CD4-positive, alpha-beta memory T cell (primary cell): ENCODE measurements around the gene ABO. TPM values are rescaled to one million over a fixed set of nuclear protein-coding genes. Genes with fewer than 3 reads are reported as not detected.
"Not testable (repeated sequence)": the region's sequence is repeated elsewhere in the genome, so short reads cannot be mapped to it uniquely, and the experiment has no call there.

Source experiments
- CTCF ChIA-PET: fragments of 350-600 bp; sonication (Branson Sonifier 250); formaldehyde crosslinking; loops from one replicate; lab custom pipeline; 2021; ENCODE audit warnings: inconsistent platforms; ENCODE audit not compliant: partially characterized antibody; lab: Charles Lee
- POLR2A ChIA-PET: fragments of 350-600 bp; sonication (Branson Sonifier 250); formaldehyde crosslinking; loops from one replicate; lab custom pipeline; 2021; ENCODE audit not compliant: partially characterized antibody; lab: Charles Lee
- DNase-seq, 5 donors: peaks; one replicate each; pipeline versions ENCODE4 v3.0.0 to v3.0.0-alpha.2; 2020 to 2022; ENCODE audit warnings: mixed read lengths in 1 of 5
- H3K27ac ChIP-seq: one replicate; pipeline ENCODE4 v1.7.0; 2013; ENCODE audit warnings: low read depth, low read length
- H3K27me3 ChIP-seq: 2 replicates; pipeline ENCODE4 v1.7.0; 2013; ENCODE audit warnings: mild to moderate bottlenecking, low read length, moderate library complexity; ENCODE audit not compliant: insufficient read depth
- H3K36me3 ChIP-seq: 2 replicates; pipeline ENCODE4 v1.7.0; 2013; ENCODE audit warnings: mild to moderate bottlenecking, low read length, moderate library complexity; ENCODE audit not compliant: insufficient read depth
- H3K4me1 ChIP-seq: 2 replicates; pipeline ENCODE4 v1.7.0; 2013; ENCODE audit warnings: mild to moderate bottlenecking, low read length, moderate library complexity; ENCODE audit not compliant: insufficient read depth
- H3K4me3 ChIP-seq, 2 donors: one replicate each; pipeline ENCODE4 v1.7.0; 2013; ENCODE audit warnings: low read length in 2 of 2, mild to moderate bottlenecking in 1 of 2
- H3K9me3 ChIP-seq, 2 donors: one replicate each; pipeline ENCODE4 v1.7.0; 2013; ENCODE audit warnings: low read length in 2 of 2, control low read depth in 1 of 2; ENCODE audit not compliant: control insufficient read depth in 1 of 2
- H3K27ac Mint-ChIP-seq, 7 donors: one replicate each; pipeline ENCODE4 v1.8.0; 2020 to 2021; ENCODE audit warnings: mixed read lengths in 7 of 7, mild to moderate bottlenecking in 6 of 7, inconsistent platforms in 3 of 7, moderate library complexity in 3 of 7
- H3K27me3 Mint-ChIP-seq, 2 donors: one replicate each; pipeline ENCODE4 v1.8.0; 2020 to 2021; ENCODE audit warnings: mixed read lengths in 2 of 2
- H3K36me3 Mint-ChIP-seq, 2 donors: one replicate each; pipeline ENCODE4 v1.8.0; 2020 to 2021; ENCODE audit warnings: mixed read lengths in 2 of 2, inconsistent platforms in 1 of 2, mild to moderate bottlenecking in 1 of 2
- H3K4me1 Mint-ChIP-seq, 4 donors: one replicate each; pipeline ENCODE4 v1.8.0; 2020 to 2021; ENCODE audit warnings: mixed read lengths in 4 of 4, mild to moderate bottlenecking in 1 of 4
- H3K4me3 Mint-ChIP-seq, 8 donors: one replicate each; pipeline ENCODE4 v1.8.0; 2020 to 2021; ENCODE audit warnings: mixed read lengths in 8 of 8, mild to moderate bottlenecking in 7 of 8, moderate library complexity in 6 of 8, inconsistent platforms in 3 of 8
- H3K9me3 Mint-ChIP-seq, 8 donors: one replicate each; pipeline ENCODE4 v1.8.0; 2020 to 2021; ENCODE audit warnings: mixed read lengths in 8 of 8, mild to moderate bottlenecking in 5 of 8, inconsistent platforms in 3 of 8, moderate library complexity in 1 of 8
- intact Hi-C: fragments of 100-400 bp; cut with micrococcal nuclease; formaldehyde crosslinking; loops from one replicate; pipeline ENCODE4 v1.15.1; 2023
- polyA plus RNA-seq, 2 donors: library from polyadenylated mRNA; unstranded; fragments of 300-500 nt; fragmentation: Illumina TruSeq; gene quantifications; one replicate each; pipeline ENCODE4 v1.2.3, GENCODE V29; 2021
- total RNA-seq, 2 experiments: library from RNA; stranded (reverse); gene quantifications; one replicate each; pipeline ENCODE4 v1.2.3, GENCODE V29; 2021

Gene ABO
- total RNA-seq (under 1 TPM in 1 of 2 experiments, not detected in 1; 0.29 TPM), polyA plus RNA-seq (1 to 10 TPM; 1.2 to 1.7 TPM)

DNA sequence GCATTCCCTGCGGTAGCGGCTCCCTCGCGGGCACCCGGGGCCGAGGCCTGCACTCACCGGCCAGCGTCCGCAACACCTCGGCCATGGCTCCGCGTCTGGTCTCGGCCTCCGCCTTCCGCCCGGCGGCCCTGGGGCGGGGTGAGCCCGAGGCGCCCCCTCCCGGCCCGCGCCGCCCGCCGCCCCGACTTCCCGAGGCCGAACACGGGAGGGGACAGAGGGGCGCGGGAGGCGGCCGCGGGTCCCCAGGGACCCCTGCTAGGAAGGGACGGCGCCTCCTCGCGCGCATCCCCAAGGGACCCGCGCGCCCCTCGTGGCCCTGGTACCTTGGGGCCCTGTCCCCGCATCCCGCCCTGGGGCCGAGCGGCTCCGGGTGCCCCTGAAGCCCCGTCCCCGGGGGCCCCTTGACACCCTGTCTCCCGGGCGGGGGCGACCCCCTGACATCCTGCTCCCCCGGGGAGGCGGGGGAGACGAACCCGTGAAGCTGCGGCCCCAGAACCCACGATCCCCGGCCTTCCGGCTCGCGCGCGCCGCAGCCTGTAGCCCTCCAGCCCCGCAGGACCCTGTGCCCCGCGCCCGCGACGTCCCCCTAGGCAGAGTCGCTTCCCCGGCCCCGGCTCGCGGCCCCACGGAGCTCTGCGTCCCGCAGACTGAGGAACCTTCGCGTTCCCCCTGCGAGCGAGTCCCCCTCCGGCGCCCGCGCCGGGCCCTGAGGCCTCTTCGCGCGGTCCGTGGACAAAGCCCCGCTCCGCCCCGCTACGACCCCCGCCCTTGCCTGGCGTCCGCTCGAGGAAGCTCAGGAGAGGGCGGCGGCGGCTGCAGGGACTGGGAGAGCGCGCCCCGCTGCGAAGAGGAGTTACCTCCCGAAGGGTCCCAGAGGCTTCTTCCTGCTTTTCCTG lies at the start of gene ABO:
ABO (minus strand) TSS at position 97 of the 896 bp plus-strand sequence.
- Mint-ChIP-seq H3K9me3 (peaks cover 0 to 6% (median 0%) of the 10 kb centered on the region in 8 donors), H3K4me1 (peaks cover 0 to 9% (median 1%) of the 10 kb centered on the region in 4 donors), H3K27ac (no peak within 1 kb of the TSS), H3K4me3 (no peak within 1 kb of the TSS), H3K27me3 (peaks cover 34 to 38% of the 10 kb centered on the region in 2 donors), H3K36me3 (no peaks in the 10 kb centered on the region)
- ChIA-PET CTCF (no interaction called here), POLR2A (no interaction called here)
- Histone ChIP-seq H3K27ac (no peak within 1 kb of the TSS), H3K9me3 (no peaks in the 10 kb centered on the region), H3K4me3 (no peak within 1 kb of the TSS), H3K4me1 (no peaks in the 10 kb centered on the region), H3K36me3 (no peaks in the 10 kb centered on the region), H3K27me3 (no peaks in the 10 kb centered on the region)
- no peak for DNase-seq
- intact Hi-C loops: no loop called here

DNA sequence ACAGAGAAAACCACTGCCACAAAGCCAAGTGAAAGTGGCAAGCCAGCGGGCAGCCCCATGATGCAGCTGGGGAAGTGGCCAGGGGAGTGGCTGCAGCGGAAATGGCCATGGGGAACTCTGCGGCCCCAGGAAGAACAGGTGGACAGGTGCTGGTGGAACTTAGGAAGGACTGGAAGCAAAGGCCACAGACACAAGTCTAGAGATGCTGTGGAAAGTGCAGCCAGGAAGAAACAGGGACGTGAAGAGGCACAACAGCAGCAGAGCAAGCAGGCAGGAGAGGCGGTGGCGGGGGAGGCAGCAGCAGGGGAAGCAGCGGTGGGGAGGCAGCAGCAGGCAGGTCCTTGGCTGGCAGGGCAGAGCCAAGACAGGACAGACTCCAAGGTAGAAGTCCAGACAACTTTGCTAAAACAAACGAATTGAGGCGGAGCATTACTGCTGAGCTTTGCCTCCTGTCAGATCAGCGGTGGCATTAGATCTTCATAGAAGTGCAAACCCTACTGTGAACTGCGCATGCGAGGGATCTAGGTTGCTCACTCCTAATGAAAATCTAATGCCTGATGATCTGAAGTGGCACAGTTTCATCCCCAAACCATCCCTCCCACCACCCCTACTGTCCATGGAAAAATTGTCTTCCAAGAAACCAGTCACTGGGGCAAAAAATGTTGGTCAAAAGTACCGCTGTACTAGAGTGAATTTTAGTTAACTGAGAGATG lies 49.1 kb upstream of the ABO start:
- peaks cover 0 to 4% (median 0%) of the 10 kb centered on the region in 8 donors for H3K9me3 Mint-ChIP-seq
- ChIA-PET POLR2A (no interaction called here), CTCF (no interaction called here)
- H3K4me1 Mint-ChIP-seq: peaks cover 0 to 6% (median 4%) of the 10 kb centered on the region in 4 donors
- Histone ChIP-seq H3K36me3 (no peaks in the 10 kb centered on the region), H3K4me1 (no peaks in the 10 kb centered on the region), H3K9me3 (no peaks in the 10 kb centered on the region), H3K27me3 (no peaks in the 10 kb centered on the region), H3K4me3 (no peak overlapping the region), H3K27ac (no peak overlapping the region)
- no peak overlapping the region for H3K4me3 Mint-ChIP-seq
- H3K36me3 Mint-ChIP-seq: peaks cover 0 to 8% of the 10 kb centered on the region in 2 donors
- H3K27me3 Mint-ChIP-seq: no peaks in the 10 kb centered on the region
- H3K27ac Mint-ChIP-seq: peak overlapping the region in 1 of 7 donors; percentile 36
- no peak for DNase-seq
- intact Hi-C loops: no loop called here

DNA sequence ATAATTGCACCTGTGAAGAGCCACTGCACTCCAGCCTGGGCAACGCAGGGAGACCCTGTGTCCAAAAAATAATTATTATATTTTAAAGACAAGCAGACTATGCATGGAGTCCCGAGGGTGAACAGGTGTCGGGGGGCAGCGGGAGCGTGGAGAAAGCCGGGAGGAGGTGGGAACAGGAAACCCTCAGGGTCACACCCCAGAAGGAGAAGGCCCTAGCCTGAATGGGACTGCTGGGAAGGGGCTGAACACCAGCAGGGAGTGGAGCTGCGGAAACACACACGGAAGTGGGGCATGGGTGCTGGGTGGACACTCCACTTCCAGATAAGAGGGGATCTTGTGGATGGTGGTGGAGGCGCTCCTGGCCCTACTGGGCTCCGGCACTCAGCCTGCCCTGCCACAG lies 48.2 kb upstream of the ABO start:
- Histone ChIP-seq H3K4me1 (no peaks in the 10 kb centered on the region), H3K9me3 (no peaks in the 10 kb centered on the region), H3K36me3 (no peaks in the 10 kb centered on the region), H3K27me3 (no peaks in the 10 kb centered on the region), H3K27ac (no peak overlapping the region), H3K4me3 (no peak overlapping the region)
- H3K4me3 Mint-ChIP-seq: no peak overlapping the region
- POLR2A ChIA-PET: no interaction called here
- peaks cover 0 to 3% (median 0%) of the 10 kb centered on the region in 4 donors for H3K4me1 Mint-ChIP-seq
- no peak overlapping the region for H3K27ac Mint-ChIP-seq
- intact Hi-C loops: no loop called here
- H3K27me3 Mint-ChIP-seq: no peaks in the 10 kb centered on the region
- H3K9me3 Mint-ChIP-seq: no peaks in the 10 kb centered on the region
- no peak for DNase-seq
- CTCF ChIA-PET: no interaction called here
- H3K36me3 Mint-ChIP-seq: peaks cover 0 to 3% of the 10 kb centered on the region in 2 donors

DNA sequence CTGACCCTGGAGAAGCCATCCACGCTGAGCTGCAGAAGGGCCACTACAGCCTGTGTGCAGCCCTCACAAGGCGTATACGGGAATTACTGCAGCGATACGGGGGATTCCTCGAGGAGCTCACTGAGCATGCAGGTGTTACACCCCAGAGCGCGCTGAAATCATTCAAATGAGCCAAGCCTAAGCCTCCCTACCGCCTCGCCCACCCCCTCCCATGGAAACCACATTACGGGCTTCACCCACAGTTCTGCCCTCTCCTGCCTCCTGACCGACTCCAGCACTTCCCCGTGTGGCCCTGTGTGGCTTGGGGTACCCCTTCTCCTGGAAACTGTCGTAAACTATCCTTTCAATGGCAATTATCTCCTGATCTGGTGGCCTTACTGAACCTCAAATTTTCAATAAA lies 47.7 kb upstream of the ABO start:
- H3K4me1 Mint-ChIP-seq: peaks cover 0 to 3% (median 0%) of the 10 kb centered on the region in 4 donors
- Histone ChIP-seq H3K9me3 (no peaks in the 10 kb centered on the region), H3K27ac (no peak overlapping the region), H3K27me3 (no peaks in the 10 kb centered on the region), H3K36me3 (no peaks in the 10 kb centered on the region), H3K4me3 (no peak overlapping the region), H3K4me1 (no peaks in the 10 kb centered on the region)
- intact Hi-C loops: no loop called here
- no peak overlapping the region for H3K4me3 Mint-ChIP-seq
- POLR2A ChIA-PET: no interaction called here
- no peaks in the 10 kb centered on the region for H3K9me3 Mint-ChIP-seq
- no peak overlapping the region for H3K27ac Mint-ChIP-seq
- CTCF ChIA-PET: no interaction called here
- DNase-seq: no peak
- H3K27me3 Mint-ChIP-seq: no peaks in the 10 kb centered on the region
- H3K36me3 Mint-ChIP-seq: peaks cover 0 to 3% of the 10 kb centered on the region in 2 donors

DNA sequence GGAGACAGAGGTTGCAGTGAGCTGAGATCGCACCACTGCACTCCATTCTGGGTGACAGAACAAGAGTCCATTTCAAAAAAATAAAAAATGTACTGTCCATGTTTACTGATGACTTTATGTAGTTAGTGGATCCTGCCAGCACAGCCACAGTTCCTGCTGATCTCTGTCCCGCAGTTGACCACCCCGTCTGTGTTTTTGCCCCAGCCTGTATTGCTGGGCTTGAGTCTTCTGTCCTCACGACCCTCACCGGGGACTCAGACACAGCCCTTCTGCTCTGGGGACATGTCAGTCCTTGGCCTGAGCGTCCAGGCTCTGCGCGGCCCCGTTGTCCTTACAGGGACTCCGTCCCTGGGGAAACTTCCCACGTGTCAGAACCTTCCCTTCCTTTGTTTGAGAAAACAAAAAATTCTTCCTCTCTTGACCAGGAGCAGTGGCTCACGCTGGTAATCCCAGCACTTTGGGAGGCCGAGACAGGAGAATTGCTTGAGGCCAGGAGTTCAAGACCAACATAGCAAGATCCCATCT lies 46.5 kb upstream of the ABO start:
- CTCF ChIA-PET: no interaction called here
- intact Hi-C loops: no loop called here
- H3K27ac ChIP-seq: no peak overlapping the region
- Mint-ChIP-seq H3K27me3 (peaks cover 0 to 2% of the 10 kb centered on the region in 2 donors), H3K27ac (no peak overlapping the region), H3K36me3 (peaks cover 0 to 3% of the 10 kb centered on the region in 2 donors), H3K9me3 (no peaks in the 10 kb centered on the region), H3K4me1 (peaks cover 0 to 3% (median 0%) of the 10 kb centered on the region in 4 donors), H3K4me3 (no peak overlapping the region)
- H3K4me3 ChIP-seq: no peak overlapping the region
- H3K36me3 ChIP-seq: no peaks in the 10 kb centered on the region
- no peaks in the 10 kb centered on the region for H3K4me1 ChIP-seq
- H3K27me3 ChIP-seq: no peaks in the 10 kb centered on the region
- POLR2A ChIA-PET: no interaction called here
- DNase-seq: no peak
- H3K9me3 ChIP-seq: no peaks in the 10 kb centered on the region

DNA sequence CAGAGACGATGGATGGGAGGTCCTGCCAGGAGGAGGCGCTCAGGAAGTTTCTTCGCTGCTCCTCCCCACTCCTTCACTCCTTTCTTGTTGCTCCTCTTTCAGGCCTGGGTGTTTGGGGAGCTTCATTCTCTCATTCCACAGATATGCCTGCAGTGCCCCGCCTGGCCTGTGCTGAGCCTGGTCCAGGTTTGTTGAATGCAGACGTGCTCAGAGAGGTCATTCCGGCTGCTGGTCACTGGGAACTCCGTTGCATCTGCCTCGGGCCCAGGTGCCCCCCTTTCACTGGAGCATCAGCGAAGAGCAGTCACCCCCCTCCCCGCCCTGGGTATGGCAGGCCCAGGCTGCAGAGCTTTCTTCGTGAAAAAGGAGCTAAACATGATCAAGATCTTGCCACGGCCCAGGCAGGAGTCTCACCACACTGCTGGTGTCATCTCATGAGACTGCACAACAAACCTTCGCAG lies 45.5 kb upstream of the ABO start:
- Mint-ChIP-seq H3K36me3 (no peaks in the 10 kb centered on the region), H3K27ac (no peak overlapping the region), H3K27me3 (peaks cover 0 to 2% of the 10 kb centered on the region in 2 donors), H3K9me3 (peaks cover 0 to 1% (median 0%) of the 10 kb centered on the region in 8 donors), H3K4me1 (no peaks in the 10 kb centered on the region), H3K4me3 (no peak overlapping the region)
- H3K27me3 ChIP-seq: no peaks in the 10 kb centered on the region
- POLR2A ChIA-PET: no interaction called here
- H3K9me3 ChIP-seq: no peaks in the 10 kb centered on the region
- H3K36me3 ChIP-seq: no peaks in the 10 kb centered on the region
- no peak overlapping the region for H3K27ac ChIP-seq
- CTCF ChIA-PET: no interaction called here
- DNase-seq: no peak
- H3K4me3 ChIP-seq: no peak overlapping the region
- intact Hi-C loops: no loop called here
- H3K4me1 ChIP-seq: no peaks in the 10 kb centered on the region

DNA sequence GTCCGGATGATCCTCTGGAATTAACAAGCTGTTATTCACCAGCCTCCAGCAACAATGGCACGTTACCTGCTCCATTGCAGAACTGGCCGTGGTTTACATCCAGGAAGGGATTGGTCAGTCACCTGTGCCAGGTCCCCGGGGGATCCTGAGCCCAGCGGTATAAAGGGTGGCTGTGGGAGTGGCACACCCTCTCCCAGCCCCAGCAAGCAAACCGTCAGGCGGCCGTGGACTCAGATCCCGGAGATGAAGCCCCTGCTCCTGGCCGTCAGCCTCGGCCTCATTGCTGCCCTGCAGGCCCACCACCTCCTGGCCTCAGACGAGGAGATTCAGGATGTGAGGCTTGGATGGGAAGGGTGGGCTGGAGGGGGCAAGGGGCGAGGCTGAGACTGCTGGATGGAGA lies 42.5 kb upstream of the ABO start:
- intact Hi-C loops, H3K36me3 ChIP-seq, H3K27me3 Mint-ChIP-seq, H3K27ac Mint-ChIP-seq, H3K4me3 ChIP-seq, H3K4me1 ChIP-seq, H3K27ac ChIP-seq, H3K4me3 Mint-ChIP-seq, H3K36me3 Mint-ChIP-seq, H3K4me1 Mint-ChIP-seq, POLR2A ChIA-PET, H3K27me3 ChIP-seq, CTCF ChIA-PET, DNase-seq, H3K9me3 Mint-ChIP-seq, H3K9me3 ChIP-seq: not testable (repeated sequence)
